Islet of Langerhans (tissue), 1 donor: ENCODE results near the gene RPP25L.

Experiments used
- FAIRE-seq: peaks from one replicate; lab custom pipeline; 2011; peaks lifted over from hg19 to GRCh38; lab: Jason Lieb, UNC

RPP25L gene

GRCh38 chr9:34637356-34638137 lies 25.6 kb upstream of the RPP25L start, which contains the start of gene SIGMAR1:
TSS of gene SIGMAR1 (minus strand) at chr9:34637787. CDS start at chr9:34637697, 90 bp downstream.
- no peak for FAIRE-seq

- FAIRE-seq: no peak
These were observed 25.0 kb upstream of the RPP25L start for GRCh38 chr9:34636791-34637355.

GRCh38 chr9:34635556-34635955 lies 23.7 kb upstream of the RPP25L start:
- no peak for FAIRE-seq

GRCh38 chr9:34634551-34635248 lies 22.8 kb upstream of the RPP25L start:
- FAIRE-seq: no peak

GRCh38 chr9:34633851-34634550 lies 22.1 kb upstream of the RPP25L start:
- FAIRE-seq: peak; percentile 93

- FAIRE-seq: no peak
These were observed 21.3 kb upstream of the RPP25L start for GRCh38 chr9:34633166-34633565.

GRCh38 chr9:34630402-34631154 lies 18.7 kb upstream of the RPP25L start:
- FAIRE-seq: no peak

- no peak for FAIRE-seq
These were observed 17.6 kb upstream of the RPP25L start for GRCh38 chr9:34629491-34629808.

- no peak for FAIRE-seq
These were observed 17.0 kb upstream of the RPP25L start, which contains the start of gene ARID3C for GRCh38 chr9:34628656-34629490. TSS of gene ARID3C (minus strand) at chr9:34629066. CDS start at chr9:34628014, 1,052 bp downstream.

GRCh38 chr9:34627716-34628655 lies 16.1 kb upstream of the RPP25L start:
- FAIRE-seq: no peak

GRCh38 chr9:34625186-34625486 lies 13.2 kb upstream of the RPP25L start:
- FAIRE-seq: no peak

GRCh38 chr9:34624475-34625185 lies 12.7 kb upstream of the RPP25L start:
- FAIRE-seq: no peak

- no peak for FAIRE-seq
These were observed 11.7 kb upstream of the RPP25L start for GRCh38 chr9:34623374-34624235.

- peak; percentile 98 for FAIRE-seq
These were observed 8.4 kb upstream of the RPP25L start, which contains the start of gene DCTN3 for GRCh38 chr9:34620061-34620994. TSS of gene DCTN3 (minus strand) at chr9:34620495. CDS start at chr9:34620464, 31 bp downstream.

- no peak for FAIRE-seq
These were observed 3.2 kb upstream of the RPP25L start for GRCh38 chr9:34615132-34615531.

GRCh38 chr9:34612788-34613390 lies 992 bp upstream of the RPP25L start:
- FAIRE-seq: no peak
